Activated naive CD8-positive, alpha-beta T cell treated with anti-CD3 and anti-CD28 coated beads for 36 hours (primary cell): Measurements from ENCODE around the gene CAST. TPM values are rescaled to one million over a fixed set of nuclear protein-coding genes. Genes with fewer than 3 reads are reported as not detected.
"Not testable (repeated sequence)": the region's sequence is repeated elsewhere in the genome, so short reads cannot be mapped to it uniquely, and the experiment has no call there.

ENCODE experiments used
- DNase-seq: peaks from one replicate; pipeline ENCODE4 v3.0.0; 2021
- H3K27ac Mint-ChIP-seq: one replicate; pipeline ENCODE4 v1.8.0; 2022; ENCODE audit warnings: mild to moderate bottlenecking, moderate library complexity, mixed read lengths
- H3K27me3 Mint-ChIP-seq: one replicate; pipeline ENCODE4 v1.8.0; 2022; ENCODE audit warnings: mild to moderate bottlenecking, mixed read lengths
- H3K36me3 Mint-ChIP-seq: one replicate; pipeline ENCODE4 v1.8.0; 2021; ENCODE audit warnings: mild to moderate bottlenecking, mixed read lengths
- H3K4me1 Mint-ChIP-seq: one replicate; pipeline ENCODE4 v1.8.0; 2021; ENCODE audit warnings: mixed read lengths
- H3K4me3 Mint-ChIP-seq: one replicate; pipeline ENCODE4 v1.8.0; 2022; ENCODE audit warnings: mild to moderate bottlenecking, moderate library complexity, mixed read lengths
- H3K9me3 Mint-ChIP-seq: one replicate; pipeline ENCODE4 v1.8.0; 2022; ENCODE audit warnings: mixed read lengths
- total RNA-seq, 2 experiments: library from RNA; stranded (reverse); gene quantifications; one replicate each; pipeline ENCODE4 v1.2.3, GENCODE V29; 2021

Gene CAST
- total RNA-seq, 2 experiments from 2014 or later, result 121 to 123 TPM

DNA sequence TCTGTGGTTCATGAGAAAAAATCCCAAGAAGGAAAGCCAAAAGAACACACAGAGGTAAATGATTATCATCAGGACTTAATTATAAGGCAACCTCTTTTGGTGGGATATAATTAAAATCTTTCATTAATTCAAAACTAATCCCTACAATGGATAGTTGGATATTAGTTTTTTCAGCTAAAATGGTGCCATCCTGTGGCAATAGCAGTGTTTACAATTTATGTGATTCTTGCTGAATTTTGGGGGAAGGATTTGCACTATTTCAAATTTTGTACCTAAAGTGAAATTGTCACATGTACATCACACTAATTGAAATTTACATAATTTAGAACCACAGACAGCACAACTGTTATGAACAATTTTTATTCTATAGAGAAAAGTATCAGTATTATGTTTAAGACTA, 67.0 kb downstream of the CAST start:
- no peaks in the 10 kb centered on the region for H3K9me3 Mint-ChIP-seq
- no peak overlapping the region for H3K27ac Mint-ChIP-seq
- H3K36me3 Mint-ChIP-seq, result peaks cover 5% of the 10 kb centered on the region
- H3K4me3 Mint-ChIP-seq, result no peak overlapping the region
- no peaks in the 10 kb centered on the region for H3K27me3 Mint-ChIP-seq
- no peak for DNase-seq
- H3K4me1 Mint-ChIP-seq, result peaks cover under 1% of the 10 kb centered on the region

- Mint-ChIP-seq H3K27me3 (no peaks in the 10 kb centered on the region), H3K27ac (no peak overlapping the region), H3K4me1 (peaks cover 3% of the 10 kb centered on the region), H3K9me3 (no peaks in the 10 kb centered on the region), H3K36me3 (peaks cover 7% of the 10 kb centered on the region), H3K4me3 (no peak overlapping the region)
- no peak for DNase-seq
Measured at GRCh38 chr5:96730586-96730985, 68.4 kb downstream of the CAST start.

- Mint-ChIP-seq H3K9me3 (no peaks in the 10 kb centered on the region), H3K4me3 (no peak overlapping the region), H3K27ac (no peak overlapping the region), H3K4me1 (peaks cover 3% of the 10 kb centered on the region), H3K27me3 (no peaks in the 10 kb centered on the region), H3K36me3 (peaks cover 9% of the 10 kb centered on the region)
- DNase-seq, result no peak
Measured at GRCh38 chr5:96733771-96734500, 71.8 kb downstream of the CAST start.

GRCh38 chr5:96734871-96735325, 72.7 kb downstream of the CAST start:
- Mint-ChIP-seq H3K27ac (no peak overlapping the region), H3K4me3 (no peak overlapping the region), H3K9me3 (no peaks in the 10 kb centered on the region), H3K4me1 (peaks cover 3% of the 10 kb centered on the region), H3K27me3 (no peaks in the 10 kb centered on the region), H3K36me3 (peaks cover 9% of the 10 kb centered on the region)
- no peak for DNase-seq

GRCh38 chr5:96736937-96737336, 74.8 kb downstream of the CAST start:
- no peak overlapping the region for H3K27ac Mint-ChIP-seq
- peaks cover 13% of the 10 kb centered on the region for H3K4me1 Mint-ChIP-seq
- no peaks in the 10 kb centered on the region for H3K9me3 Mint-ChIP-seq
- H3K36me3 Mint-ChIP-seq, result peaks cover 8% of the 10 kb centered on the region
- H3K4me3 Mint-ChIP-seq, result no peak overlapping the region
- DNase-seq, result no peak
- H3K27me3 Mint-ChIP-seq, result no peaks in the 10 kb centered on the region

- Mint-ChIP-seq H3K4me1 (peaks cover 20% of the 10 kb centered on the region), H3K27ac (peak overlapping the region; percentile 73), H3K36me3 (peaks cover 26% of the 10 kb centered on the region), H3K4me3 (no peak overlapping the region), H3K27me3 (no peaks in the 10 kb centered on the region), H3K9me3 (peaks cover 3% of the 10 kb centered on the region)
- no peak for DNase-seq
Measured at GRCh38 chr5:96741106-96741505, 78.9 kb downstream of the CAST start.

DNA sequence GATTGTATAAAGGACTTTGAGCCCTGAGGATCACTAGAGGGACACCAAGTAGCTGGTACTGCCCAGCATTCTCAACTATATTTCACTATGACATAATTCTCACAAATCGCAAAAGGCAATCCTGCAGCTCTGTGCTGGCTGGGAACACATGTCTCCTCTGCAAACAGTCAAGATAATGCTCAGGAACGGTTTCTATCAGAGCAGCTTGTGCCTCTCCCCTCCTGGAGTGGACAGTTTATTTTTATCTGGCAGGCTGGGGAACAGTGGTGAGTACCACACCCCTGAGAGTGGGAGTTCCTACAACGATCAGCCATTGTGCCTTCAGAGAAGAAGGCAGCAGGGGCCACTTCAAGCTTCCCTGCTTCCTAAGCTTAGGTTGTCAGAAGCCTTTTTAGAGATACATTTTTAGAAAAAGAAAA, 79.7 kb downstream of the CAST start:
- DNase-seq, result no peak
- peaks cover 29% of the 10 kb centered on the region for H3K36me3 Mint-ChIP-seq
- peaks cover 3% of the 10 kb centered on the region for H3K9me3 Mint-ChIP-seq
- H3K4me1 Mint-ChIP-seq, result peaks cover 21% of the 10 kb centered on the region
- no peaks in the 10 kb centered on the region for H3K27me3 Mint-ChIP-seq
- peak overlapping the region; percentile 73 for H3K27ac Mint-ChIP-seq
- no peak overlapping the region for H3K4me3 Mint-ChIP-seq

GRCh38 chr5:96742538-96742937, 80.4 kb downstream of the CAST start:
- Mint-ChIP-seq H3K36me3 (peaks cover 29% of the 10 kb centered on the region), H3K27me3 (no peaks in the 10 kb centered on the region), H3K9me3 (peaks cover 3% of the 10 kb centered on the region), H3K27ac (no peak overlapping the region), H3K4me3 (no peak overlapping the region), H3K4me1 (peaks cover 21% of the 10 kb centered on the region)
- DNase-seq, result no peak

GRCh38 chr5:96743065-96743768, 81.0 kb downstream of the CAST start:
- peak overlapping the region; percentile 70 for H3K27ac Mint-ChIP-seq
- no peak overlapping the region for H3K4me3 Mint-ChIP-seq
- H3K9me3 Mint-ChIP-seq, result peaks cover 3% of the 10 kb centered on the region
- H3K36me3 Mint-ChIP-seq, result peaks cover 28% of the 10 kb centered on the region
- H3K4me1 Mint-ChIP-seq, result peaks cover 21% of the 10 kb centered on the region
- DNase-seq, result no peak
- no peaks in the 10 kb centered on the region for H3K27me3 Mint-ChIP-seq

- peaks cover 3% of the 10 kb centered on the region for H3K9me3 Mint-ChIP-seq
- H3K4me3 Mint-ChIP-seq, result no peak overlapping the region
- no peaks in the 10 kb centered on the region for H3K27me3 Mint-ChIP-seq
- peaks cover 24% of the 10 kb centered on the region for H3K4me1 Mint-ChIP-seq
- H3K36me3 Mint-ChIP-seq, result peaks cover 30% of the 10 kb centered on the region
- no peak for DNase-seq
- peak overlapping the region; percentile 70 for H3K27ac Mint-ChIP-seq
Measured at GRCh38 chr5:96743805-96744204, 81.6 kb downstream of the CAST start.

DNA sequence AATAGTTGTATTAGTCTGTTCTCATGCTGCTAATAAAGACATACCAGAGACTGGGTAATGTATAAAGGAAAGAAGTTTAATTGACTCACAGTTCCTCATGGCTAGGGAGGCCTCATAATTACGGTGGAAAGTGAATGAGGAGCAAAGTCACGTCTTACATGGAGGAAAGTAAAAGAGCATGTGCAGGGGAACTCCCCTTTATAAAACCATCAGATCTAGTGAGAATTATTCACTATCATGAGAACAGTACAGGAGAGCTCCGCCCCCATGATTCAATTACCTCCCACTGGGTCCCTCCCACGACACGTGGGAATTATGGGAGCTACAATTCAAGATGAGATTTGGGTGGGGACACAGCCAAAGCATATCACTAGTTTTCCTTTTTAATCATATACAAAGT, 82.0 kb downstream of the CAST start:
- H3K4me1 Mint-ChIP-seq, result peaks cover 28% of the 10 kb centered on the region
- not testable (repeated sequence) for H3K27me3 Mint-ChIP-seq, H3K9me3 Mint-ChIP-seq, H3K4me3 Mint-ChIP-seq, DNase-seq, H3K27ac Mint-ChIP-seq
- peaks cover 33% of the 10 kb centered on the region for H3K36me3 Mint-ChIP-seq

GRCh38 chr5:96745025-96745424, 82.8 kb downstream of the CAST start:
- Mint-ChIP-seq H3K27ac (no peak overlapping the region), H3K27me3 (no peaks in the 10 kb centered on the region), H3K9me3 (peaks cover 3% of the 10 kb centered on the region), H3K4me3 (no peak overlapping the region), H3K4me1 (peaks cover 28% of the 10 kb centered on the region), H3K36me3 (peaks cover 33% of the 10 kb centered on the region)
- no peak for DNase-seq

- no peak for DNase-seq
- H3K4me1 Mint-ChIP-seq, result peaks cover 28% of the 10 kb centered on the region
- H3K27me3 Mint-ChIP-seq, result no peaks in the 10 kb centered on the region
- peak overlapping the region; percentile 85 for H3K27ac Mint-ChIP-seq
- H3K9me3 Mint-ChIP-seq, result peaks cover 3% of the 10 kb centered on the region
- peaks cover 31% of the 10 kb centered on the region for H3K36me3 Mint-ChIP-seq
- H3K4me3 Mint-ChIP-seq, result no peak overlapping the region
Measured at GRCh38 chr5:96745844-96746531, 83.8 kb downstream of the CAST start.

- H3K27ac Mint-ChIP-seq, result no peak overlapping the region
- peaks cover 31% of the 10 kb centered on the region for H3K4me1 Mint-ChIP-seq
- H3K9me3 Mint-ChIP-seq, result peaks cover 3% of the 10 kb centered on the region
- no peak overlapping the region for H3K4me3 Mint-ChIP-seq
- H3K27me3 Mint-ChIP-seq, result no peaks in the 10 kb centered on the region
- H3K36me3 Mint-ChIP-seq, result peaks cover 29% of the 10 kb centered on the region
- DNase-seq, result no peak
Measured at GRCh38 chr5:96747720-96748119, 85.5 kb downstream of the CAST start.

GRCh38 chr5:96750110-96750822, 88.1 kb downstream of the CAST start:
- DNase-seq, result no peak
- H3K9me3 Mint-ChIP-seq, result no peaks in the 10 kb centered on the region
- H3K4me3 Mint-ChIP-seq, result no peak overlapping the region
- H3K27me3 Mint-ChIP-seq, result no peaks in the 10 kb centered on the region
- no peak overlapping the region for H3K27ac Mint-ChIP-seq
- peaks cover 25% of the 10 kb centered on the region for H3K4me1 Mint-ChIP-seq
- peaks cover 16% of the 10 kb centered on the region for H3K36me3 Mint-ChIP-seq
